K562 (cell line): ENCODE data around the gene KLHDC2. TPM values are rescaled to one million over a fixed set of nuclear protein-coding genes. Genes with fewer than 3 reads are reported as not detected.

Experiments used
- BRF1 ChIP-seq: IDR thresholded peaks from 3 replicates; pipeline ENCODE4 v1.6.1; 2011; ENCODE audit warnings: borderline replicate concordance, mild to moderate bottlenecking; ENCODE audit not compliant: insufficient read length; ENCODE audit errors: extremely low read depth
- E4F1 ChIP-seq: fragments of 250-450 bp; sonication (Bioruptor Pico); IDR thresholded peaks from 2 replicates; pipeline ENCODE4 v1.5.0; 2021; ENCODE audit warnings: mild to moderate bottlenecking, borderline replicate concordance
- FUS ChIP-seq: fragments of 200-400 bp; formaldehyde crosslinking; optimal IDR thresholded peaks from 2 replicates; pipeline ENCODE3; 2017; ENCODE audit warnings: low read depth, low read length
- ID3 ChIP-seq, 2 experiments: fragments of 250-450 bp in 1 of 2; fragments of 450-650 bp in 1 of 2; sonication (Bioruptor Pico) in 1 of 2; IDR thresholded peaks; 2 replicates each; pipeline versions ENCODE4 v1.6.1 to v1.8.0; 2016 to 2021; ENCODE audit warnings: mild to moderate bottlenecking in 2 of 2, moderate library complexity in 2 of 2, missing compliant biosample characterization in 1 of 2, missing genetic modification characterization in 1 of 2
- PKNOX1 ChIP-seq: fragments of 450-650 bp; IDR thresholded peaks from 2 replicates; pipeline ENCODE4 v1.6.1; 2016
- PPARD ChIP-seq: fragments of 250-450 bp; sonication (Bioruptor Pico); IDR thresholded peaks from 2 replicates; pipeline ENCODE4 v1.8.0; 2022; ENCODE audit warnings: inconsistent platforms, mild to moderate bottlenecking, moderate library complexity
- ZBTB40 ChIP-seq, 2 experiments: fragments of 450-650 bp in 1 of 2; sonication (generic) in 1 of 2; formaldehyde crosslinking in 1 of 2; IDR thresholded peaks; 2 replicates each; pipeline versions ENCODE4 v1.7.1 to v1.9.0; 2016 to 2022; ENCODE audit warnings: inconsistent platforms in 1 of 2, mild to moderate bottlenecking in 1 of 2, missing genetic modification reagents in 1 of 2
- ZNF280A ChIP-seq: fragments of 450-650 bp; IDR thresholded peaks from 2 replicates; pipeline ENCODE4 v1.6.1; 2018; ENCODE audit warnings: mild to moderate bottlenecking, low read depth; ENCODE audit not compliant: partially characterized antibody
- ZNF584 ChIP-seq: fragments of 200-800 bp; sonication (Bioruptor generic); IDR thresholded peaks from 2 replicates; pipeline ENCODE4 v1.6.1; 2016; ENCODE audit warnings: low read depth, mild to moderate bottlenecking, missing genetic modification characterization, missing compliant biosample characterization
- ZNF785 ChIP-seq: fragments of 250-450 bp; sonication (Bioruptor Pico); IDR thresholded peaks from 2 replicates; pipeline ENCODE4 v1.4.0; 2020; ENCODE audit warnings: mild to moderate bottlenecking
- polyA plus RNA-seq, 8 experiments: library from polyadenylated mRNA; depleted of rRNA in 4 of 8; stranded (reverse) in 5 of 8; unstranded in 3 of 8; fragments of >200 nt; fragmentation: Nextera tagmentation in 2 of 8; fragmentation: Illumina TruSeq in 1 of 8; extraction: Ambion mirVana in 2 of 8; extraction: Trizol in 1 of 8; gene quantifications; 2 replicates each; pipeline versions ENCODE4 v1.2.1 to v1.2.3, GENCODE V29; 2011 to 2014; ENCODE audit warnings: inconsistent platforms in 1 of 8, missing spikeins in 1 of 8
- total RNA-seq, 7 experiments: library from RNA; depleted of rRNA in 6 of 7; stranded (reverse); fragments of >200 nt in 6 of 7; fragmentation: Illumina TruSeq in 2 of 7; extraction: Trizol in 2 of 7; gene quantifications; 2 replicates each; pipeline versions ENCODE4 v1.2.1 to v1.2.3, GENCODE V29; 2011 to 2021; ENCODE audit warnings: low replicate concordance in 1 of 7

The KLHDC2 gene
- total and polyA plus RNA-seq, 9 of the 15 experiments (the other 6 are each of a cell fraction or from before 2014, with no cell fraction given): 6.3 to 41.7 (median 20.0) TPM

- TF ChIP-seq ZBTB40 (IDR thresholded peaks at IDR 0.05): peak; percentile 76
- no peak for TF ChIP-seq ZBTB40 (CRISPR knock-in tag; IDR thresholded peaks at IDR 0.05)
- TF ChIP-seq FUS: peak; percentile 30
- no peak for TF ChIP-seq ZNF280A
- no peak for TF ChIP-seq ID3 (CRISPR knock-in tag; IDR thresholded peaks at IDR 0.05)
- TF ChIP-seq ID3 (tag; IDR thresholded peaks at IDR 0.05): no peak
- TF ChIP-seq PPARD (CRISPR knock-in tag): no peak
- no peak for TF ChIP-seq BRF1
- no peak for TF ChIP-seq PKNOX1
- no peak for TF ChIP-seq ZNF584 (CRISPR knock-in tag)
- TF ChIP-seq ZNF785 (CRISPR knock-in tag): no peak
- no peak for TF ChIP-seq E4F1 (CRISPR knock-in tag)
Measured at GRCh38 chr14:49767571-49768300, at the start of gene KLHDC2 (continued).
